Measurements from ENCODE around the gene EGFR. TPM values are rescaled to one million over a fixed set of nuclear protein-coding genes. Genes with fewer than 3 reads are reported as not detected.

Gene EGFR
- total RNA-seq, 4 donors from 2014 or later, result 224 to 292 (median 233) TPM

DNA sequence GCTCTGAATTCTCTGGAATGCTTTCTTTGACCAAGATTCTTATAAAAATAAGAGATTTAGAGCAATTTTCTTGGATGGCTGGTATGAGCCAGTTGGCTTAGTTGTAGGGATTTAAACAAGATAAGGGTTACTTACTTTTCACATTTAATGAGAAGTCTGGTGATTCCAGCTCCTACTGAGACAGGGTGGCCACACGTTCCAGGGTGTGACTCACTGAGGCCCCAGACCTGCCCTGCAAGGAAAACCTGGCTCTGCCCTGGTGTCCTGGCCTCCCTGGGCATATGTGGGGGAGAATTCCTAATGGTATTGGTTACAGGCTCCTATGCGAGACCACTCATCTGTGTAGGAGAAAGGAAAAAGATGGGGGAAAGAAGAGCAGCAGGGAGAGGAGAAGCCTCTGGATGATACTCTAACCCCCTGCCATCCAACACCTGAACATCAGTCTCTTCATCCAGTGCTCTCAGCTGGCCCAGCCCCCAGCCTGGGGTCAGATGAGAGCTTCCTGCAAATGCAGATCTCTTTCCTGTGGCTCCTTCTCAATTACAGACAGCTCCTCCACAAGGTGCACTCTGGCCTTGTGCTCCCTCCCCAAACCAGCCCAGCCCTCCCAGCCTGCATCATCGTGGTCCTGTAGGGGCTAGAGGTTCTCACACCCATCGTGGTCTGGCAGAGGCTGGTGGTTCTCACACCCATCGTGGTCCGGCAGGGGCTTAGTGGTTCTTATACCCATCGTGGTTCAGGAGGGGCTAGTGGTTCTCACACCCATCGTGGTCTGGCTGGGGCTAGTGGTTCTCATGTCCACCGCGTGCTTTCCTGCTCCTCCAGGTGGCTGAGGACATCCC lies 139.9 kb downstream of the EGFR start:
- DNase-seq (ENCODE audit: low spot score in 2 of 2), result peak in 1 of 2 donors; percentile 80
- 81 to 87% methylated on average over 10 of the region's 10 CpGs for WGBS, 2 donors
- H3K4me3 ChIP-seq (ENCODE audit: low read depth, poor library complexity, severe bottlenecking), result no peak overlapping the region

DNA sequence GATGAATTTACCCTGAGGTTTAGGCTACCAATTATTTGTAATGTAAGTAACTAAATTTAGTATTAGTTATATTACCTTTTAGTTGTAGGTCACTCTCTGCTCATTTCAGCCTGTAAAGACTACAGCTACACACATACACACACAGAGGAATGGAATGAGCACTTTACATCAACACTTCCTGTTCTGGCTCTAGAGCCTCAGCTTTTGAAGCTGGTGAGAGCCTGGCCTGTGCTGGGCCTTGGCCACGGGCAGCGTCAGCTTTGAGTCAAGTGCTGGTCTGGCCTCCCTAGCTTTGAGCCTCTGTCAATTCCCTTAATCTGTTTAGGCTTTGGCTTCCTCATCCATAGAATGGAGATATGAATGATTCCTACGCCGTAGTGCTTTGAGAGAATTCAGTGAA lies 141.7 kb downstream of the EGFR start:
- H3K4me3 ChIP-seq (ENCODE audit: low read depth, poor library complexity, severe bottlenecking), result no peak overlapping the region
- intact Hi-C loops (cut with DNase I; ENCODE audit: low total_unique reads), result no loop called here
- WGBS, 2 donors, result 94 to 98% methylated on average over 4 of the region's 4 CpGs
- TF ChIP-seq CTCF (IDR thresholded peaks at IDR 0.05) (no peak), POLR2A (IDR thresholded peaks at IDR 0.05) (no peak)
- DNase-seq (ENCODE audit: low spot score in 2 of 2), result no peak

More for the DNA sequence above, 139.9 kb downstream of the EGFR start:
- TF ChIP-seq CTCF (IDR thresholded peaks at IDR 0.05), result no peak
- no peak for TF ChIP-seq POLR2A (IDR thresholded peaks at IDR 0.05)
- intact Hi-C loops (cut with DNase I; ENCODE audit: low total_unique reads), result no loop called here

GRCh38 chr7:55161154-55161687 lies 142.4 kb downstream of the EGFR start:
- H3K4me3 ChIP-seq (ENCODE audit: low read depth, poor library complexity, severe bottlenecking), result no peak overlapping the region
- no peak for TF ChIP-seq POLR2A (IDR thresholded peaks at IDR 0.05)
- no peak for TF ChIP-seq CTCF (IDR thresholded peaks at IDR 0.05)
- DNase-seq (ENCODE audit: low spot score in 2 of 2), result peak in 1 of 2 donors; percentile 75
- intact Hi-C loops (cut with DNase I; ENCODE audit: low total_unique reads), result no loop called here
- 93 to 94% methylated on average over 16 of the region's 16 CpGs for WGBS, 2 donors

DNA sequence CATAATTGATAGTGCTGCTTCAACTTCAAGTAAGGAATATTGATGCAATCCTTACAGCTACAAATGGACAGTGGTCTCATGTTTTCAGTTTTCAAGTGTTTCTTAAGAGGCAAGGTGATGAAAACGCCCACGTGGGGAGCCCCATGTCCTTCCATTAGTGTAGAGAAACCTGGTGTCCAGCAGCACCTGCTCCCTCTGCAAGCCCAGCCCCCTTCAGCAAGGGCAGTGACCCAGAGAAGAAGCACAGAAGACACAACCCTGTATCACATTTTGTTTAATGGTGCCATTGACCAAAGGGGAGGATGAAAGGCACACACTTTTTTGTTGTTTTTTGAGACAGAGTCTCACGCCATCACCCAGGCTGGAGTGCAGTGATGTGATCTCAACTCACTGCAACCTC lies 143.7 kb downstream of the EGFR start:
- peak in 1 of 2 donors; percentile 77 for DNase-seq (ENCODE audit: low spot score in 2 of 2)
- no peak for TF ChIP-seq POLR2A (IDR thresholded peaks at IDR 0.05)
- TF ChIP-seq CTCF (IDR thresholded peaks at IDR 0.05), result no peak
- 88 to 94% methylated on average over 3 of the region's 3 CpGs for WGBS, 2 donors
- intact Hi-C loops (cut with DNase I; ENCODE audit: low total_unique reads), result no loop called here
- H3K4me3 ChIP-seq (ENCODE audit: low read depth, poor library complexity, severe bottlenecking), result no peak overlapping the region

DNA sequence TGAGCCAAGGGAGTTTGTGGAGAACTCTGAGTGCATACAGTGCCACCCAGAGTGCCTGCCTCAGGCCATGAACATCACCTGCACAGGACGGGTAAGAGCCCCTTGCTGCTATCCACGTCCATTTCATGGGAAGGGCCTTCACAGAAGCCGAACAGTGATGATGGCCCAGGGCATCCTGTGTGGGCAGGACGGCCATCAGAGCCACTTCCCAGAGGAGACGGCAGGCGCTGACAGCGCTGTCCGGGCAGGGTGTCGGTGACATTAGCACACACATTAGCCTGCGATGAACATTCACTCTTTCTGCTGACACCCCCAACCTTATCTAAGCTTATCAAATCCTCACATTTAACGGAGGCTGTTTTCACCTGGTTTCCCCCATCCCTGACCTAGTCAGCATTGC lies 144.9 kb downstream of the EGFR start:
- peak in 1 of 2 donors; percentile 64 for DNase-seq (ENCODE audit: low spot score in 2 of 2)
- 86 to 92% methylated on average over 11 of the region's 11 CpGs for WGBS, 2 donors
- TF ChIP-seq CTCF (IDR thresholded peaks at IDR 0.05) (no peak), POLR2A (IDR thresholded peaks at IDR 0.05) (no peak)
- intact Hi-C loops (cut with DNase I; ENCODE audit: low total_unique reads), result no loop called here
- H3K4me3 ChIP-seq (ENCODE audit: low read depth, poor library complexity, severe bottlenecking), result no peak overlapping the region

All from lower leg skin (tissue), 4 donors.